ENCODE measurements around the gene GSTP1.
"Not testable (repeated sequence)": the region's sequence is repeated elsewhere in the genome, so short reads cannot be mapped to it uniquely, and the experiment has no call there.

Gene GSTP1

DNA sequence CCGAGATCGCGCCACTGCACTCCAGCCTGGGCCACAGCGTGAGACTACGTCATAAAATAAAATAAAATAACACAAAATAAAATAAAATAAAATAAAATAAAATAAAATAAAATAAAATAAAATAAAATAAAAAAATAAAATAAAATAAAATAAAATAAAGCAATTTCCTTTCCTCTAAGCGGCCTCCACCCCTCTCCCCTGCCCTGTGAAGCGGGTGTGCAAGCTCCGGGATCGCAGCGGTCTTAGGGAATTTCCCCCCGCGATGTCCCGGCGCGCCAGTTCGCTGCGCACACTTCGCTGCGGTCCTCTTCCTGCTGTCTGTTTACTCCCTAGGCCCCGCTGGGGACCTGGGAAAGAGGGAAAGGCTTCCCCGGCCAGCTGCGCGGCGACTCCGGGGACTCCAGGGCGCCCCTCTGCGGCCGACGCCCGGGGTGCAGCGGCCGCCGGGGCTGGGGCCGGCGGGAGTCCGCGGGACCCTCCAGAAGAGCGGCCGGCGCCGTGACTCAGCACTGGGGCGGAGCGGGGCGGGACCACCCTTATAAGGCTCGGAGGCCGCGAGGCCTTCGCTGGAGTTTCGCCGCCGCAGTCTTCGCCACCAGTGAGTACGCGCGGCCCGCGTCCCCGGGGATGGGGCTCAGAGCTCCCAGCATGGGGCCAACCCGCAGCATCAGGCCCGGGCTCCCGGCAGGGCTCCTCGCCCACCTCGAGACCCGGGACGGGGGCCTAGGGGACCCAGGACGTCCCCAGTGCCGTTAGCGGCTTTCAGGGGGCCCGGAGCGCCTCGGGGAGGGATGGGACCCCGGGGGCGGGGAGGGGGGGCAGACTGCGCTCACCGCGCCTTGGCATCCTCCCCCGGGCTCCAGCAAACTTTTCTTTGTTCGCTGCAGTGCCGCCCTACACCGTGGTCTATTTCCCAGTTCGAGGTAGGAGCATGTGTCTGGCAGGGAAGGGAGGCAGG, at the start of gene GSTP1:
Gene GSTP1, plus strand, starts transcription at position 566 of the 958 bp plus-strand sequence. Its CDS starts 32 bp downstream, at position 598.
- DNase-seq = peak; percentile 79 to 98 (median 90)
- intact Hi-C loops (cut with DNase I) = loop anchor here (1.0 to 10.0 kb wide), 2 partner anchors 23 to 69 kb away; partner anchors contain the start of gene NDUFV1

DNA sequence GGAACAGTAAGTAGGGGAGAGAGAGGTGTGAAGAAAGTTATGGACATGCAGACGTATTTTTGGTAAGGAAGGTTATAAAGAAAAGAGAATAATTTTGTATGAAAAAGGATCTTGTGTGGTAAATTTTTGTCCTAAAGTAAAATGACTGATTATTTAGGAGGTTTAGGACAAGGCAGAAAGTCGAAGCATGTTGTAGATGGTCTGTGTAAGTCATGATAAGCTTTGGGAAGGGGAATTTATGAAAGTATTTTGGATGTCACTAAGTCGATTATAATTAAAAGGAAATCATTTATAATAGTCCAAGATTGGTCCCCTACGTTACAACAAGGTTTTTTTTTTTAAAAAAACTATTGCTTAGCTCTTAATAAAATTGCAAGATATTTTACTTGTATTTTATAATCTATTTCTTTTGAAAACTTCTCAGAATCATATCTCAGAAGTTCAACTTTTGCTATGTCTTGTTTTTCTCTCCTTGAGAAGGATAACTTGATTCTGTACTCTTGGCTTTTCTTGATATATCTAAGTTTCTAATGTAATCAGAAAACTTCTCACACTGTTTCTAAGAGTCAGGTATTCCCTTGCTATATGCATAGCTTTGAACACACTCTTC, 49.4 kb upstream of the GSTP1 start:
- DNase-seq = no peak
- intact Hi-C loops (cut with DNase I) = no loop called here

DNA sequence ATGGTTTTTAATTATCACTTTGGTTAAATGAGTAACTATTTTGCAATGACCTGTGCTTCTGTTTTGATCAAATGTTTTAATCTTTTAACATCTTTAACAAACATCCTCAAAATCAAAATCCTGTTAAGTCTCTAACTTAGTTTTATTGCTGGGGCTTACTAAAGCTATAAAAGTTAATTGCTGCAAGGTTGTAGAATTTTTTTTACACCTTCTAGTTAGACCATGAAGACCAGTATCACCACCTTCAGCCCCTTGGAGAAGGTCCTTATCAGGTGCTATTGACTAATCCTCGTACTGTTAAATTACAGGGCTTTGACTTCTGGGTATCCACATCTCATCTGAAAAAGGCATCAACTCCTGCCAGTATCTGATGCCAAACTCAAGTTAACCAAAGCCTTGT, 48.1 kb upstream of the GSTP1 start:
- DNase-seq = no peak

GRCh38 chr11:67538306-67538705, 45.3 kb upstream of the GSTP1 start:
- DNase-seq = no peak
- intact Hi-C loops (cut with DNase I) = no loop called here

More for the DNA sequence above, 48.1 kb upstream of the GSTP1 start:
- intact Hi-C loops (cut with DNase I) = no loop called here

GRCh38 chr11:67538823-67539505, 44.6 kb upstream of the GSTP1 start:
- intact Hi-C loops (cut with DNase I) = no loop called here
- DNase-seq = no peak

- DNase-seq = no peak
- intact Hi-C loops (cut with DNase I) = no loop called here
These were observed 44.1 kb upstream of the GSTP1 start for GRCh38 chr11:67539550-67539949.

- intact Hi-C loops (cut with DNase I) = no loop called here
- DNase-seq = no peak
These were observed 42.4 kb upstream of the GSTP1 start for GRCh38 chr11:67541198-67541597.

DNA sequence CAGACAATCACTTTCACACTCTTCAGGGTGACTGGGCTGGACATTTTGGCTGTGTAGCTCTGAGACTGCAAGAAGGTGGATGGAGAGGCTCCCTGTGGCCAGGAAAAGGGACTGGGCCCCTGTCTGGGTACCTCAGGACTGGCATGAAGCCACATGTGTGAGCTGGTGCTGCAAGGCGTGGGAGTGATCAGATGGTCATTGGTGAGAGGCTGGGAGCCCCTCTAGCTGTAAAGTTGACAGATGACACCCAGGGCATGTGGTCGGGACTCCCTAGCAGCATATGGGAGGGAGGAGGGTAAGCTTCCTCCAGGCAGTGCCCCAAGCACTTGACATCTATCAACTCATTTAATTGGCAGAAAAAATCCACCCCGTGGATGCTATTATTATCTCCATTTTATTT, 41.4 kb upstream of the GSTP1 start:
- intact Hi-C loops (cut with DNase I) = no loop called here
- DNase-seq = no peak

DNA sequence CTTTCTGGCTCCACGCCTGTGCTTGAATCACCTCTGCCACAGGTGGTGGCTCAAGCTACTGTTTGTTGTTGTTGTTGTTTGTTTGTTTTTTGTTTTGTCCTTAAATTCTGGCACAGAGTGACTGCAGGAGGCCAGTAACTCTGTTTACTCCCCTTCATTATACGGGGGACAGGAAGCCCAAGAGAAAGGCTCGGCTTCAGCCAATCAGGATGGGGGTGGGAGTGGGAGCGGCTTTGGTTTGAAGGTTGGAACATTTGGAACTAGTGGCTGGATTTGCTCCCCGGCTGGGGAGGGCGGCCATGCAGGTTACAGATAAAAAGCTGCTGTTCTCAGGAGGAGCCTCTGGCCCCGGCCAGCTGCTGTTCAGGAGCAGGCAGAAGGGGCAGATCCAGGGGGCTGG, 40.6 kb upstream of the GSTP1 start:
- intact Hi-C loops (cut with DNase I) = no loop called here
- DNase-seq = no peak

GRCh38 chr11:67543585-67543984, 40.0 kb upstream of the GSTP1 start:
- intact Hi-C loops (cut with DNase I) = no loop called here
- DNase-seq = no peak

DNA sequence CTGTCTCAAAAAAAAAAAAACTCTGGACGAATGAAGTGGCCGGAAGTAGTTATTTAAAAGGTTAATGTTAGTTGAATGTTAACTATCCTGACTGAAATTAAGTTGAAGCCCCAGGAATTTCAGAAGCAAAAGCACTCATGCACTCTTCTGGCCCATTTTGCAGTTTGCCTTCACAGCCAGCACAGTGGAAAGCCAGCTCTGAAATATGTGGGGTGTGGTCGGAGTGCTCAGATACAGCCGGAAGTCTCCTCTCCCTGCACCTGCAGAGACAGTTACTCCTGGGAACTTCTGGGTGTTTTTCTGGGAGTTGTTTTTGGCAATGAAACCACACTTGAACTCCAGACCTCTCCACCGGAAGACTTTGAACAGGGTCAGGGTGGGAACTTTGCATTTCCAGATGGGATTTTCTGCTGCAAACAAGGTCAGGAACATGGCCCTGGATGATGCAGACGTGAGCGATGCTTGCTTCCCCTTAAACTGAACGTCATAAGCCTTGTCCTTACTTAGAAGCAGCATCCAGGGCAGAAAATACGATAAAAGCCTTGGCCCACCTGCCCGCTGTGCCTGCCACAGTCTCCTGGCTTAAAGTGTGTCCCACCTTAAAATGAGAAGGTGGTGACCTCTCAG, 38.9 kb upstream of the GSTP1 start:
- peak in 1 of 10 donors; percentile 39 for DNase-seq
- intact Hi-C loops (cut with DNase I) = no loop called here

DNA sequence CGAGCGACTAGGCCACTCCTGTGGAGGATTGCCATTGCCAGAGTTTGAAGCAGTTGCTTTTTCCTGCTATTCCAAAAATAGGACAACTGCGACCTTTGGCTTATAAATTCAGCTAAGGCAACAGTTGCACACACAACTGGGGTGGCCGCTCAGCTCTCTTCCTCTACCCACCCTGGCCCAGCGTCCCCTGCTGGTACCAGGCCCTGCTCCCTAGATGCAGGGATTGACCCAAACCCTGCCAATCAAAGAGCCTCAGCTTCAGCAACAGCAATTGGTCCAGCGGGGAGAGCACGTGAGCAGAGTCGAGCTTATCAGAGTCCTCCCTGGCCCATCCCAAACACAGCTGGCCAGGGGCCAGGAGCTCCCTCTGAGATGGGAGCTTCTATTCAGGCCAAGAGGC, 38.3 kb upstream of the GSTP1 start:
- DNase-seq = peak in 1 of 10 donors; percentile 6
- intact Hi-C loops (cut with DNase I) = no loop called here

DNA sequence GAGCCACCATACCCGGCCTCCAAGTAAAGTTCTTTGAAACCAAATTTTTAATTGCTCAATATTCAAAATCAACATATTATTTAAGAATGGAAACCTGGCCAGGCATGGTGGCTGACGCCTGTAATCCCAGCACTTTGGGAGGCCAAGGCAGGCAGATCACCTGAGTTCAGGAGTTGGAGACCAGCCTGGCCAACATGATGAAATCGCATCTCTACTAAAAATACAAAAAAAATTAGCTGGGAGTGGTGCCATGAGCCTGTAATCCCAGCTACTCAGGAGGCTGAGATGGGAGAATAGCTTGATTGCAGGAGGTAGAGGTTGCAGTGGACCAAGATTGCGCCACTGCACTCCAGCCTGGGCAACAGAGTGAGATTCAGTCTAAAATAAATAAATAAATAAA, 35.5 kb upstream of the GSTP1 start:
- DNase-seq; intact Hi-C loops (cut with DNase I): not testable (repeated sequence)

- intact Hi-C loops (cut with DNase I) = no loop called here
These were observed 35.0 kb upstream of the GSTP1 start for GRCh38 chr11:67548555-67549110.

DNA sequence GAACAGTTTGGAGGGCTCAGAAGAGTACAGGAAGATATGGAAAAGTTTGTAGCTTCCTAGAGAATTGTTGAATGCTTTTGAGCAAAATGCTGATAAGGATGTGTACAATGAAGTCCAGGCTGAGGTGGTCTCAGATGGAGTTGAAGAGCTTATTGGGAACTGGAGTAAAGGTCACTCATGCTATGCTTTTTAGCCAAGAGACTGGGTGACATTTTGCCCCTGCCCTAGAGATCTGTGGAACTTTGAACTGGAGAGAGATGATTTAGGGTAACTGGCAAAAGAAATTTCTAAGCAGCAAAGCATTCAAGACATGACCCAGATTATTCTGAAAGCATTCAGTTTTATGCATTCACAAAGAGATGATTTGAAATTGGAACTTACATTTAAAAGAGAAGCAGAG, 32.5 kb upstream of the GSTP1 start:
- no peak for DNase-seq
- intact Hi-C loops (cut with DNase I) = no loop called here

More at GRCh38 chr11:67548555-67549110, 35.0 kb upstream of the GSTP1 start:
- DNase-seq = no peak

DNA sequence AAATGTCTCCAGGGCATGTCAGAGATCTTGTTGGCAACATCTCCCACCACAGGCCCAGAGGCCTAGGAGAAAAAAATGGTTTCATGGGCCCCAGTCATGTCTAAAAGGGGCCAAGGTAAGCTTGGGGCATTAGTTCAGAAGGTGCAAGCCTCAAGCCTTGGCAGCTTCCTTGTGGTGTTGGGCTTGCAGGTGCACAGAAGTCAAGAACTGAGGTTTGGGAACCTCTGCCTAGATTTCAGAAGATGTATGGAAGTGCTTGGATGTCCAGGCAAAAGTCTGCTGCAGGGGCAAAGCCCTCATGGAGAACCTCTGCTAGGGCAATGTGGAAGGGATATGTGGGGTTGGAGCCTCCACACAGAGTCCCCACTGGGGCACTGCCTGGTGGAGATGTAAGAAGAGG, 31.9 kb upstream of the GSTP1 start:
- intact Hi-C loops (cut with DNase I); DNase-seq: not testable (repeated sequence)

- intact Hi-C loops (cut with DNase I) = no loop called here
- DNase-seq = no peak
These were observed 27.4 kb upstream of the GSTP1 start for GRCh38 chr11:67556244-67556643.

DNA sequence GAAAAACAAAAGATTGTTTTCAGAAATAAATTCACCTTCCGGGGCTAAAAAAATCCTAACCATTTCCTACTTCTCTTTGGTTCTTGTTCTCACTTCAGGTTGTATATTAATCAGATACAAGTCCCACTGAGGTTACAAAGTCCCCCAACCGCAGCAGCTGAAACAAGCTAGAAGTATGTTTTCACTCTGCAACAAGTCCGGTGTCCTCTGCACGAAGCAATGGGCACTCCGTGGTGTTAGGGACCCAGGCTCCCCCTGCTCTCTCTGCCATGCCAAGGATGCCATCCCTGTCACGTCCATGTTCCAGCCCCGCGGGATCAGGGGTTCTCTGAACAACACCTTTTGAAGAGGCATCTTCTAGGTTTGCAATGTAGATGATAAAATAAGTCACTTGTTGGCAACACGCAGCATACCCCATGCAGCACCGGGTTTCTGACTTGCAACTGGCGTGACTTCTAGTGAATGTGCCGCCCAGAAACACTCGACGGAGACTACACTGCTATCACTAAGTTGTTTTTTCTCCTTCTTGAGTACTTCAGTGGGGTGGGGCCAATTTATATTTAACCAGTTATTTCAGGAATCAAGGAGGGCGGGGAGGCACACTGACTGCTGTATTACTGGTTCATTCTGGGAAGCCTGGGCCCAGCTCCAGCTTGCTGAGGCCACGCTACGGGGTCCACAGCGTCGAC, 25.4 kb upstream of the GSTP1 start:
- no peak for DNase-seq
- intact Hi-C loops (cut with DNase I) = no loop called here

GRCh38 chr11:67561971-67562619, 21.5 kb upstream of the GSTP1 start:
- DNase-seq = no peak
- intact Hi-C loops (cut with DNase I) = no loop called here

All from posterior cingulate gyrus (tissue), 11 donors.